ENCODE results near the gene TRPM5. TPM values are rescaled to one million over a fixed set of nuclear protein-coding genes. Genes with fewer than 3 reads are reported as not detected.

Gene TRPM5
- total and polyA plus RNA-seq, 2 of the 8 experiments (the other 6 are each of a cell fraction or from before 2014, with no cell fraction given): 0.02 TPM; not detected in 1

GRCh38 chr11:2422461-2423156 is 21.7 kb downstream of the TRPM5 start (continued):
- TF ChIP-seq CHD7 (IDR thresholded peaks at IDR 0.05; ENCODE audit: insufficient replicate concordance, low read length) (no peak), SP2 (IDR thresholded peaks at IDR 0.05; ENCODE audit: low read length) (no peak), USF2 (IDR thresholded peaks at IDR 0.05; ENCODE audit: low read length) (no peak), EGR1 (IDR thresholded peaks at IDR 0.05; ENCODE audit: borderline replicate concordance, low read depth, low read length) (no peak), HDAC2 (IDR thresholded peaks at IDR 0.05; ENCODE audit: borderline replicate concordance in 1 of 2, low read depth in 2 of 2, low read length in 2 of 2) (no peak), SUZ12 (IDR thresholded peaks at IDR 0.05; ENCODE audit: low read length) (no peak), CTBP2 (IDR thresholded peaks at IDR 0.05; ENCODE audit: borderline replicate concordance, insufficient read depth, insufficient read length, low read length) (no peak), NANOG (IDR thresholded peaks at IDR 0.05; ENCODE audit: insufficient read depth, low read depth, low read length, poor library complexity, severe bottlenecking) (no peak), BACH1 (IDR thresholded peaks at IDR 0.05; ENCODE audit: low read length) (no peak)

Data from H1 (cell line).